ENCODE measurements around the gene RAB15.

GRCh38 chr14:64951724-64952123, 20.4 kb downstream of the RAB15 start:
- TF ChIP-seq POLR2AphosphoS5 (IDR thresholded peaks at IDR 0.05; ENCODE audit: low read depth, low read length) (no peak), SIN3A (IDR thresholded peaks at IDR 0.05; ENCODE audit: borderline replicate concordance, insufficient read depth, low read length) (no peak), REST (IDR thresholded peaks at IDR 0.05; ENCODE audit: insufficient read depth in 1 of 2, low read depth in 2 of 2, low read length in 2 of 2) (no peak), TAF1 (IDR thresholded peaks at IDR 0.05; ENCODE audit: borderline replicate concordance, insufficient read depth, low read length) (no peak), FOXP2 (optimal IDR thresholded peaks at IDR 0.05; ENCODE audit: borderline replicate concordance, extremely low read depth, extremely low read length, insufficient read depth) (no peak)
